SH-SY5Y (cell line): ENCODE data around the gene TMPRSS11F.

Experiments
- GATA2 ChIP-seq: IDR thresholded peaks from 2 replicates; pipeline ENCODE4 v1.6.1; 2011; ENCODE audit warnings: mild to moderate bottlenecking, low read depth, low read length
- GATA3 ChIP-seq: IDR thresholded peaks from 2 replicates; pipeline ENCODE4 v1.6.1; 2011; ENCODE audit warnings: low read depth, mild to moderate bottlenecking, low read length, moderate library complexity

DNA sequence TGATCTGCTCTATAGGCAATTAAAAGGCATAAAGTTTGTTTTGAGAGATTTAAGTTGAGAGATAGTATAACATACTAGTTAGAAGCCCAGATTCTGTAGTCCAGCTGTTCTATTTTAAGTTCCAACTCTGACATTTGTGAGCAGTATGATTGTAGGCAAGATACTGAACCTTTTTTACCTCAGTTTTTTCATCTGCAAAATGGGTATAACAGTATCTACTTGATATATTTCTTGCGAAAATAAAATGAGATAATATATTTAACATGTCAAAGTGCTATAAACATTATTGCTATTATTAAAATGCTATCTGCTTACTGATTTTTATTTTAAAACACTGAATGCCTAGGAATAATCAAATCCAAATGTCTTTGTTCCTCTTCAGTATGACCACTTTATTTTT is 19.2 kb downstream of the TMPRSS11F start:
- TF ChIP-seq GATA2 (no peak), GATA3 (no peak)
